Neural crest cell (in vitro differentiated cells): ENCODE data around the gene PORCN. TPM values are rescaled to one million over a fixed set of nuclear protein-coding genes. Genes with fewer than 3 reads are reported as not detected.

Source experiments
- DNase-seq: peaks from one replicate; pipeline ENCODE4 v3.0.0; 2021; ENCODE audit warnings: low read depth, mixed read lengths, low spot score
- H3K27ac Mint-ChIP-seq: one replicate; pipeline ENCODE4 v1.8.0; 2021; ENCODE audit warnings: mild to moderate bottlenecking, mixed read lengths; ENCODE audit not compliant: unreplicated experiment
- H3K27me3 Mint-ChIP-seq: 2 replicates; pipeline ENCODE4 v1.8.0; 2021; ENCODE audit warnings: low read depth, mild to moderate bottlenecking, mixed read lengths
- H3K36me3 Mint-ChIP-seq: 2 replicates; pipeline ENCODE4 v1.8.0; 2021; ENCODE audit warnings: low read depth, mild to moderate bottlenecking, mixed read lengths
- H3K4me1 Mint-ChIP-seq: 2 replicates; pipeline ENCODE4 v1.8.0; 2021; ENCODE audit warnings: mixed read lengths
- H3K4me3 Mint-ChIP-seq: one replicate; pipeline ENCODE4 v1.8.0; 2021; ENCODE audit warnings: mild to moderate bottlenecking, mixed read lengths
- H3K9me3 Mint-ChIP-seq: 2 replicates; pipeline ENCODE4 v1.8.0; 2021; ENCODE audit warnings: mixed read lengths
- total RNA-seq: library from RNA; stranded (reverse); gene quantifications from 2 replicates; pipeline ENCODE4 v1.2.1, GENCODE V29; 2021
- TF ChIP-seq, protein P1 (sequence below): fragments of 200-600 bp; sonication (generic); conservative IDR thresholded peaks from 2 replicates; pipeline ENCODE4 v1.5.0; 2021; ENCODE audit warnings: antibody characterized with exemption, mild to moderate bottlenecking

PORCN gene
- total RNA-seq, 1 donor from 2014 or later = 13.0 TPM

DNA sequence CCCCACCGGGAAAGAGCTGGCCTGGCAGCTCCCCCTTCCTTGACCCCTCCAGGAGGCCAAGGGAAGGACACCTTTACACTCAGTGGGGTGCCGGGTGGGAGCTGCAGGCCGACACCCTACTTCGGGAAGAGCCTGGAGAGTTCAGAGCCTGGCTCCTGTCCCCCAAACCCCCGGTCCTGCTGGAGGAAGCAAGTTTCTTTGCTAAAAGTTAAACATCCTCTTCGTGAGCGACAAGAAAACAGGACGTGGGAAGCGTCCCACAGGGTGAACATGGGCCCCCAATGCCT lies 35.1 kb upstream of the PORCN start:
- H3K4me3 Mint-ChIP-seq = peak overlapping the region; percentile 80
- no peak for DNase-seq
- peaks cover 36% of the 10 kb centered on the region for H3K4me1 Mint-ChIP-seq
- H3K36me3 Mint-ChIP-seq = peaks cover 6% of the 10 kb centered on the region
- peaks cover 16% of the 10 kb centered on the region for H3K27me3 Mint-ChIP-seq
- TF ChIP-seq, protein P1, sequence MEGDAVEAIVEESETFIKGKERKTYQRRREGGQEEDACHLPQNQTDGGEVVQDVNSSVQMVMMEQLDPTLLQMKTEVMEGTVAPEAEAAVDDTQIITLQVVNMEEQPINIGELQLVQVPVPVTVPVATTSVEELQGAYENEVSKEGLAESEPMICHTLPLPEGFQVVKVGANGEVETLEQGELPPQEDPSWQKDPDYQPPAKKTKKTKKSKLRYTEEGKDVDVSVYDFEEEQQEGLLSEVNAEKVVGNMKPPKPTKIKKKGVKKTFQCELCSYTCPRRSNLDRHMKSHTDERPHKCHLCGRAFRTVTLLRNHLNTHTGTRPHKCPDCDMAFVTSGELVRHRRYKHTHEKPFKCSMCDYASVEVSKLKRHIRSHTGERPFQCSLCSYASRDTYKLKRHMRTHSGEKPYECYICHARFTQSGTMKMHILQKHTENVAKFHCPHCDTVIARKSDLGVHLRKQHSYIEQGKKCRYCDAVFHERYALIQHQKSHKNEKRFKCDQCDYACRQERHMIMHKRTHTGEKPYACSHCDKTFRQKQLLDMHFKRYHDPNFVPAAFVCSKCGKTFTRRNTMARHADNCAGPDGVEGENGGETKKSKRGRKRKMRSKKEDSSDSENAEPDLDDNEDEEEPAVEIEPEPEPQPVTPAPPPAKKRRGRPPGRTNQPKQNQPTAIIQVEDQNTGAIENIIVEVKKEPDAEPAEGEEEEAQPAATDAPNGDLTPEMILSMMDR = no peak
- H3K9me3 Mint-ChIP-seq = no peaks in the 10 kb centered on the region
- no peak overlapping the region for H3K27ac Mint-ChIP-seq

- TF ChIP-seq, protein P1 = peak; percentile 37
- no peaks in the 10 kb centered on the region for H3K9me3 Mint-ChIP-seq
- peak overlapping the region; percentile 83 for H3K4me3 Mint-ChIP-seq
- H3K36me3 Mint-ChIP-seq = peaks cover 8% of the 10 kb centered on the region
- peaks cover 12% of the 10 kb centered on the region for H3K27me3 Mint-ChIP-seq
- H3K4me1 Mint-ChIP-seq = peaks cover 36% of the 10 kb centered on the region
- DNase-seq = no peak
- H3K27ac Mint-ChIP-seq = no peak overlapping the region
Observed at GRCh38 chrX:48474127-48474526, 34.7 kb upstream of the PORCN start.

- Mint-ChIP-seq H3K36me3 (peaks cover 9% of the 10 kb centered on the region), H3K27me3 (peaks cover 7% of the 10 kb centered on the region), H3K4me3 (peak overlapping the region; percentile 98), H3K9me3 (no peaks in the 10 kb centered on the region), H3K4me1 (peaks cover 33% of the 10 kb centered on the region), H3K27ac (no peak overlapping the region)
- no peak for DNase-seq
- TF ChIP-seq, protein P1 = no peak
Observed at GRCh38 chrX:48474581-48474980, 34.2 kb upstream of the PORCN start.

GRCh38 chrX:48475296-48475695 lies 33.5 kb upstream of the PORCN start:
- Mint-ChIP-seq H3K4me1 (peaks cover 30% of the 10 kb centered on the region), H3K27ac (peak overlapping the region; percentile 96), H3K4me3 (peak overlapping the region; percentile 98), H3K36me3 (peaks cover 10% of the 10 kb centered on the region), H3K9me3 (peaks cover 2% of the 10 kb centered on the region), H3K27me3 (peaks cover 2% of the 10 kb centered on the region)
- DNase-seq = no peak
- TF ChIP-seq, protein P1 = no peak

DNA sequence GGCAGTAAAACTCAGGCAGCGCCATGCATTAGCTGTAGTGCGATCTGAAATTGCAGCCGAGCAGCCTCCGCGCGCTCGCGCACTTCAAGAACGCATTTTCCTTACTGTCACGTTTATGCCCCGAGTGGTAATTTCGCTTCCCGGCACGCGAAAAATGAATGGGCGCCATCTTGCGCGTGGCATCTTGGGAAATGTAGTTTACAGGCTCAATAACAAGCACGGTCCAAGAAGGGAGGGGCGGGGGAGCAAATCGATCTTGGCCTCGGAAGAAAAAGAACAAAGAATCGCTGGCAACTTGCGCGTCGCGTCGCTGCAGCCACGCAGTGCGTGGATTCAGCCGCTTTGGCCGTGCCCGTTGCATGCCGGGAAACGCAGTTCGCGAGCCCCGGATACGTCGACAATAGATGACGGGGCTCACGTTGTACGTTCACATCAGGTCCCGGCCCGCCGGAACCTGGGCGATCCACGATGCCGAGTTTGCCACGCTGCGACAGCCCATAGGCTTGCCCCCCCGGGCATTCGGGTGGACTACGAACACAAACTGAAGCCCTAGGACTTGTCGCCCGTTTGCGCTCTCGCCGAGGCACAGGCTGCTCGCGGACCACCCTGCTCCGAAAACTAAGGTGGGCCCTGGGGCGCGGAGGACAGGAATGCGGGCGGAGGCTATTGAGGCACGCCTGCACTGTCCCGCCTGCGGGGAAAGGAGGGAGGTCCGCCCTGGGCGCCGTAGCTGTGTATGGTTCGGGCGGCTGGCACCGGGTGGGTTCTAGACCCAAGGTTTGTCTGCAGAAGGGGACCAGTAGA lies 32.8 kb upstream of the PORCN start, which contains the start of gene FTSJ1:
TSS of gene FTSJ1 (plus strand) at position 426 of the 804 bp plus-strand sequence. CDS start 1,849 bp downstream, outside the sequence.
- peak; percentile 59 for DNase-seq
- Mint-ChIP-seq H3K4me1 (peaks cover 30% of the 10 kb centered on the region), H3K4me3 (peak within 1 kb of the TSS; percentile 98), H3K9me3 (peaks cover 4% of the 10 kb centered on the region), H3K36me3 (peaks cover 16% of the 10 kb centered on the region), H3K27me3 (peaks cover 2% of the 10 kb centered on the region), H3K27ac (peak within 1 kb of the TSS; percentile 96)
- TF ChIP-seq, protein P1 = no peak
